HL-60 (cell line): ENCODE data around the gene SART3.

Experiments used
- DNase-seq, 2 experiments: peaks; one replicate each; pipeline ENCODE4 v3.0.0-alpha.2; 2010 to 2020; ENCODE audit warnings: low read depth in 1 of 2, low spot score in 1 of 2
- H3K27ac ChIP-seq: fragments of 250-450 bp; sonication (Bioruptor Pico); replicated peaks from 2 replicates; pipeline ENCODE4 v1.5.1; 2020; ENCODE audit warnings: mild to moderate bottlenecking, moderate library complexity
- H3K27me3 ChIP-seq: fragments of 250-450 bp; sonication (Bioruptor Pico); 2 replicates; pipeline ENCODE4 v1.5.1; 2021; ENCODE audit warnings: mild to moderate bottlenecking, moderate library complexity; ENCODE audit not compliant: insufficient read depth, poor library complexity, severe bottlenecking
- H3K4me3 ChIP-seq: replicated peaks from 2 replicates; pipeline ENCODE4 v1.5.1; 2011; ENCODE audit warnings: mild to moderate bottlenecking, control low read depth, low read length; ENCODE audit not compliant: insufficient read depth
- GABPA ChIP-seq: IDR thresholded peaks from 2 replicates; pipeline ENCODE4 v1.6.1; 2012; ENCODE audit warnings: low read depth
- POLR2AphosphoS5 ChIP-seq: IDR thresholded peaks from 2 replicates; pipeline ENCODE4 v1.6.1; 2012; ENCODE audit warnings: low read depth
- SPI1 ChIP-seq: IDR thresholded peaks from 2 replicates; pipeline ENCODE4 v1.6.1; 2012; ENCODE audit warnings: low read depth, mild to moderate bottlenecking, borderline replicate concordance
- long read RNA-seq: library from polyadenylated mRNA; unstranded; transcript quantifications from one replicate; pipeline ENCODE4 v2.0.0, GENCODE V29; 2020
- TF ChIP-seq, protein P1 (sequence below): IDR thresholded peaks from one replicate; pipeline ENCODE4 v1.5.1; 2011; ENCODE audit warnings: low read length, control low read depth, inconsistent platforms; ENCODE audit not compliant: insufficient read depth
- TF ChIP-seq, protein P2 (sequence below): IDR thresholded peaks from 2 replicates; pipeline ENCODE4 v1.6.1; 2012; ENCODE audit warnings: low read depth; ENCODE audit not compliant: insufficient replicate concordance

SART3 gene, protein sequence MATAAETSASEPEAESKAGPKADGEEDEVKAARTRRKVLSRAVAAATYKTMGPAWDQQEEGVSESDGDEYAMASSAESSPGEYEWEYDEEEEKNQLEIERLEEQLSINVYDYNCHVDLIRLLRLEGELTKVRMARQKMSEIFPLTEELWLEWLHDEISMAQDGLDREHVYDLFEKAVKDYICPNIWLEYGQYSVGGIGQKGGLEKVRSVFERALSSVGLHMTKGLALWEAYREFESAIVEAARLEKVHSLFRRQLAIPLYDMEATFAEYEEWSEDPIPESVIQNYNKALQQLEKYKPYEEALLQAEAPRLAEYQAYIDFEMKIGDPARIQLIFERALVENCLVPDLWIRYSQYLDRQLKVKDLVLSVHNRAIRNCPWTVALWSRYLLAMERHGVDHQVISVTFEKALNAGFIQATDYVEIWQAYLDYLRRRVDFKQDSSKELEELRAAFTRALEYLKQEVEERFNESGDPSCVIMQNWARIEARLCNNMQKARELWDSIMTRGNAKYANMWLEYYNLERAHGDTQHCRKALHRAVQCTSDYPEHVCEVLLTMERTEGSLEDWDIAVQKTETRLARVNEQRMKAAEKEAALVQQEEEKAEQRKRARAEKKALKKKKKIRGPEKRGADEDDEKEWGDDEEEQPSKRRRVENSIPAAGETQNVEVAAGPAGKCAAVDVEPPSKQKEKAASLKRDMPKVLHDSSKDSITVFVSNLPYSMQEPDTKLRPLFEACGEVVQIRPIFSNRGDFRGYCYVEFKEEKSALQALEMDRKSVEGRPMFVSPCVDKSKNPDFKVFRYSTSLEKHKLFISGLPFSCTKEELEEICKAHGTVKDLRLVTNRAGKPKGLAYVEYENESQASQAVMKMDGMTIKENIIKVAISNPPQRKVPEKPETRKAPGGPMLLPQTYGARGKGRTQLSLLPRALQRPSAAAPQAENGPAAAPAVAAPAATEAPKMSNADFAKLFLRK
- long read RNA-seq, full-length matches to known transcripts, result 100 of 301 reads
- long read RNA-seq, partial matches to known transcripts, result 169 of 301 reads
- long read RNA-seq, other reads (novel, unspliced or antisense), result 32 of 301 reads

DNA sequence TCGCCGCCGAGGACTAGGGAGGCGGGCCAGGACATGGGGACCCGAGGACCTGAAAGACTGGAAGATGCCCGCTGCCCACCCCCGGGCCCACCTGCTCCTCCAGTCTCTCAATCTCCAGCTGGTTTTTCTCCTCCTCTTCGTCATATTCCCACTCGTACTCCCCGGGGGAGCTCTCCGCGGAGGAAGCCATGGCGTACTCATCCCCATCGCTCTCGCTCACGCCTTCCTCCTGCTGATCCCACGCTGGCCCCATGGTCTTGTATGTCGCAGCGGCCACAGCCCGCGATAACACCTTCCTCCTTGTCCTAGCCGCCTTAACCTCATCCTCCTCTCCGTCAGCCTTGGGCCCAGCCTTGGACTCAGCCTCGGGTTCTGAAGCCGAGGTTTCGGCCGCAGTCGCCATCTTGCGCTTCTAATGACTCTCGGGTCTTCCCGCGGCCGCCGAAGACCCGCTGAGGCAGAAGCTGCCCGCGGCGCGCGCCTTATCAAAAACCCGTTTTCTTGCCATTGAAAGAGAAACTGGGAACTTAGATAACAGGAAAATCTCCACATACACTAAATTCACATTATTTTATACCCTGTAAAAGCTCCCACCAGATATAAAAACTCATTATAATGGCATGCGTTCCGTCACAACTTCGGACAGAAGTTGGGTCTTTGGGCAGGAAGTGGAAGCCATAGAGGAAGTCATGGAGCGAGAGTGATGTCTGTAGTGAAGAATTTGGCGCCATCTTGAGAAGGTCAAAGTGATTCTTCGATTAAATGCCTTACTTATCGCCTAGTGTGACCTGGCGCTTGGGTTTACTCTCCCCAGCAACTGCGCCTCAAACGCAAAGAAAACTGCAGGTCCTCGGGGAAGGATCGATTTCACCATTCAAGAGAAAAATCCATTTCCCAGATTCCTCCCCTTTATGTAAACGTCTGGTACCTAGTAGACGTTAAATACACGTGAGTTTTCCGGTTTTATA is at the start of gene SART3:
TSS of gene SART3 (minus strand) at position 422 of the 968 bp plus-strand sequence. CDS start at position 403, 19 bp downstream.
- TF ChIP-seq SPI1, result peak; percentile 91
- TF ChIP-seq, protein P1, sequence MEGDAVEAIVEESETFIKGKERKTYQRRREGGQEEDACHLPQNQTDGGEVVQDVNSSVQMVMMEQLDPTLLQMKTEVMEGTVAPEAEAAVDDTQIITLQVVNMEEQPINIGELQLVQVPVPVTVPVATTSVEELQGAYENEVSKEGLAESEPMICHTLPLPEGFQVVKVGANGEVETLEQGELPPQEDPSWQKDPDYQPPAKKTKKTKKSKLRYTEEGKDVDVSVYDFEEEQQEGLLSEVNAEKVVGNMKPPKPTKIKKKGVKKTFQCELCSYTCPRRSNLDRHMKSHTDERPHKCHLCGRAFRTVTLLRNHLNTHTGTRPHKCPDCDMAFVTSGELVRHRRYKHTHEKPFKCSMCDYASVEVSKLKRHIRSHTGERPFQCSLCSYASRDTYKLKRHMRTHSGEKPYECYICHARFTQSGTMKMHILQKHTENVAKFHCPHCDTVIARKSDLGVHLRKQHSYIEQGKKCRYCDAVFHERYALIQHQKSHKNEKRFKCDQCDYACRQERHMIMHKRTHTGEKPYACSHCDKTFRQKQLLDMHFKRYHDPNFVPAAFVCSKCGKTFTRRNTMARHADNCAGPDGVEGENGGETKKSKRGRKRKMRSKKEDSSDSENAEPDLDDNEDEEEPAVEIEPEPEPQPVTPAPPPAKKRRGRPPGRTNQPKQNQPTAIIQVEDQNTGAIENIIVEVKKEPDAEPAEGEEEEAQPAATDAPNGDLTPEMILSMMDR, result no peak
- peak; percentile 76 for TF ChIP-seq GABPA
- peak; percentile 96 for TF ChIP-seq POLR2AphosphoS5
- TF ChIP-seq, protein P2, sequence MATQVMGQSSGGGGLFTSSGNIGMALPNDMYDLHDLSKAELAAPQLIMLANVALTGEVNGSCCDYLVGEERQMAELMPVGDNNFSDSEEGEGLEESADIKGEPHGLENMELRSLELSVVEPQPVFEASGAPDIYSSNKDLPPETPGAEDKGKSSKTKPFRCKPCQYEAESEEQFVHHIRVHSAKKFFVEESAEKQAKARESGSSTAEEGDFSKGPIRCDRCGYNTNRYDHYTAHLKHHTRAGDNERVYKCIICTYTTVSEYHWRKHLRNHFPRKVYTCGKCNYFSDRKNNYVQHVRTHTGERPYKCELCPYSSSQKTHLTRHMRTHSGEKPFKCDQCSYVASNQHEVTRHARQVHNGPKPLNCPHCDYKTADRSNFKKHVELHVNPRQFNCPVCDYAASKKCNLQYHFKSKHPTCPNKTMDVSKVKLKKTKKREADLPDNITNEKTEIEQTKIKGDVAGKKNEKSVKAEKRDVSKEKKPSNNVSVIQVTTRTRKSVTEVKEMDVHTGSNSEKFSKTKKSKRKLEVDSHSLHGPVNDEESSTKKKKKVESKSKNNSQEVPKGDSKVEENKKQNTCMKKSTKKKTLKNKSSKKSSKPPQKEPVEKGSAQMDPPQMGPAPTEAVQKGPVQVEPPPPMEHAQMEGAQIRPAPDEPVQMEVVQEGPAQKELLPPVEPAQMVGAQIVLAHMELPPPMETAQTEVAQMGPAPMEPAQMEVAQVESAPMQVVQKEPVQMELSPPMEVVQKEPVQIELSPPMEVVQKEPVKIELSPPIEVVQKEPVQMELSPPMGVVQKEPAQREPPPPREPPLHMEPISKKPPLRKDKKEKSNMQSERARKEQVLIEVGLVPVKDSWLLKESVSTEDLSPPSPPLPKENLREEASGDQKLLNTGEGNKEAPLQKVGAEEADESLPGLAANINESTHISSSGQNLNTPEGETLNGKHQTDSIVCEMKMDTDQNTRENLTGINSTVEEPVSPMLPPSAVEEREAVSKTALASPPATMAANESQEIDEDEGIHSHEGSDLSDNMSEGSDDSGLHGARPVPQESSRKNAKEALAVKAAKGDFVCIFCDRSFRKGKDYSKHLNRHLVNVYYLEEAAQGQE, result peak; percentile 49
- Histone ChIP-seq H3K4me3 (peak within 1 kb of the TSS; percentile 98), H3K27me3 (no peaks in the 10 kb centered on the region), H3K27ac (peak within 1 kb of the TSS; percentile 98)
- DNase-seq, result peak; percentile 82 to 84

DNA sequence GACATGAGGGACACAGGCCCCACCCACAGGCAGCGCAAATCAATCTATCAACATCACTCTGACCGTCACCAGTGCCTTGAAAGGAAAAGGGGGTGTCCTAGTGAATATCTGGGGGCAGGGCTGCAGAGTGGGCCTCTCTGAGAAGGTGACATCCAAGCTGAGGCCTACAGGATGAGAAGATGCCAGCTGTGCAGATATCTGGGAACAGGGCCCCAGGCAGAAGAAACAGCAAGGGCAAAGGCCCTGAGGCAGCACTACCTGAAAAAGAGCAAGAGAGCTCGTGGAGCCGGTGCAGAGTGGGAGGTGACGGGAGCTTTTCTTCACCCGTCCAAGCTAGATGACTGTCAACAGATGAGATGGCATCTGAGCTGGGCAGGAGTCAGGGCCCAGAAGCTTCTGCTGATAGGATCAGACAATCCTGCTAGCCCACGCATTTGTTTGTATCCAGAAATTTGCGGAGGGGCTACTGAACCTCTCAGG is 49.4 kb upstream of the SART3 start:
- Histone ChIP-seq H3K27ac (no peak overlapping the region), H3K27me3 (no peaks in the 10 kb centered on the region), H3K4me3 (no peak overlapping the region)
- TF ChIP-seq SPI1 (no peak), GABPA (no peak), POLR2AphosphoS5 (no peak)
- TF ChIP-seq, protein P1, result no peak
- no peak for DNase-seq

DNA sequence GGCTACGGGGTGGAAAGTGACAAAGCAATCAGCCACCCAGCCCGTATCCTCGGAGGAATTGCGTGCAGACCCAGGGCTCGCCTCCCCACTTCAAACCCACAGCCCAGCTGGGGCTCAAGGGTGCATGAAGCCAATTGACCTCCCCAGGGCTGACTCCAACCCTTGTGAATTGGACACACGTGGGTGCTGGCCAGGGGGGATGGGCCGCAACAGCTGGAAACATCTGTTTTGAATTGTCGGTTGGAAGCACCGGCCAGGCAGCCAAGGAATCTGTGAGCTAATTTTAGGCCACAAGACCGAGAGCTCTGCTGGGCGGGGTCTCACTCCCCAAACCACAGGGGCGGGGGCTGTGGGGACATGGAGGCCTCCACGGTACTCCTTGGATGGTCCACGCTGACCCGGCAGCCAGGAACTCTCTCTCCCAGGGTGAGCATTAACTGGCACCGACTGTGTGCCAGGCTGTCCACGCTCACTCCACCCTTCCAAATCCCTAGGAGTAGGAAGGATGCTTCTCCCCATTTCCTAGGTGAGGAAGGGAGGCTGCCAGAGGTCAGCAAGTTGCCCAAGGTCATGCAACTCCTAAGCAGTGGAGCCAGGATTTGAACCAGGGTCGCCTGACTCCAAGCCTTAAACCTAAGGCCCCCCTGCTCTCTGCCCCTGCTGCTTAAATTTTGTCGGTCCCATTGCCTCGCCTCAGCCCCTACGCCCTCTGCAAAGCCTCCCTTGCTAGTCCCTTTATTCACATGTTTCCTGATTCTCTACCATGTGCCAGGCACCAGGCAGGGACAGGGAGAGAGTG is 48.8 kb upstream of the SART3 start:
- Histone ChIP-seq H3K4me3 (no peak overlapping the region), H3K27ac (no peak overlapping the region), H3K27me3 (no peaks in the 10 kb centered on the region)
- TF ChIP-seq GABPA, result no peak
- TF ChIP-seq SPI1, result no peak
- TF ChIP-seq, protein P2, result no peak
- TF ChIP-seq, protein P1, result no peak
- TF ChIP-seq POLR2AphosphoS5, result no peak
- DNase-seq, result no peak
